Endothelial cell (in vitro differentiated cells): ENCODE data around the gene FOXJ3. TPM values are rescaled to one million over a fixed set of nuclear protein-coding genes. Genes with fewer than 3 reads are reported as not detected.

ENCODE experiments used
- DNase-seq: peaks from one replicate; pipeline ENCODE4 v3.0.0; 2021; ENCODE audit warnings: low spot score
- H3K27ac Mint-ChIP-seq: one replicate; pipeline ENCODE4 v1.8.0; 2021; ENCODE audit warnings: mixed read lengths, inconsistent platforms; ENCODE audit not compliant: unreplicated experiment
- H3K27me3 Mint-ChIP-seq: one replicate; pipeline ENCODE4 v1.8.0; 2021; ENCODE audit warnings: mild to moderate bottlenecking, moderate library complexity, mixed read lengths, inconsistent platforms; ENCODE audit not compliant: unreplicated experiment
- H3K36me3 Mint-ChIP-seq: one replicate; pipeline ENCODE4 v1.8.0; 2021; ENCODE audit warnings: mild to moderate bottlenecking, low read depth, mixed read lengths, inconsistent platforms; ENCODE audit not compliant: unreplicated experiment
- H3K4me1 Mint-ChIP-seq: one replicate; pipeline ENCODE4 v1.8.0; 2021; ENCODE audit warnings: mild to moderate bottlenecking, mixed read lengths, inconsistent platforms; ENCODE audit not compliant: unreplicated experiment
- H3K4me3 Mint-ChIP-seq: one replicate; pipeline ENCODE4 v1.8.0; 2021; ENCODE audit warnings: mild to moderate bottlenecking, mixed read lengths, inconsistent platforms; ENCODE audit not compliant: unreplicated experiment
- H3K9me3 Mint-ChIP-seq: one replicate; pipeline ENCODE4 v1.8.0; 2021; ENCODE audit warnings: mixed read lengths, inconsistent platforms; ENCODE audit not compliant: unreplicated experiment
- total RNA-seq: library from RNA; stranded (reverse); fragmentation: NEBNext Ultra II Directional; extraction: Animal tissue kit (Norgen Biotek cat#: 25700); gene quantifications from one replicate; pipeline ENCODE4 v1.2.1, GENCODE V29; 2021; ENCODE audit not compliant: unreplicated experiment
- TF ChIP-seq, protein P1 (sequence below): fragments of 200-600 bp; sonication (generic); IDR thresholded peaks from one replicate; pipeline ENCODE4 v1.5.0; 2021; ENCODE audit warnings: antibody characterized with exemption; ENCODE audit not compliant: unreplicated experiment

Gene FOXJ3
- total RNA-seq, 1 donor from 2014 or later: 65.9 TPM

DNA sequence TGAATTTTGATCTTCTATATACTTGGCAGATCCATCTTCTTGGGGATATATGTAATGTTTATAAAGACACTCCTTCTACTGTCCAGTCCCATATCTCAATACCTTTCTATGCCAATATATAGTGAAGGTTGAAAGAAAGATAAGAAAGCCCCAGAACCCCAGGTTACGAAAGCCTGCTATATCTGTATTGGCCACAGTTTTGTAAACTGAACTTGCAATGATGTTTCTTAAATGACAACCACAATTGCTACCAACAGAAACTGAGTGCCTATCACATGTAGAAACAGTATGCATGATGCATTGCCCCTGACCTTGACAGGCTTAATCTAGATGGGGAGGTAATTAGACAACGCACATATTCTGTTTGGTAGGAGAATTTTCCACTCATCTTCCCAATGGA is 37.8 kb upstream of the FOXJ3 start:
- Mint-ChIP-seq H3K4me3 (no peak overlapping the region), H3K9me3 (no peaks in the 10 kb centered on the region), H3K36me3 (no peaks in the 10 kb centered on the region), H3K4me1 (no peaks in the 10 kb centered on the region), H3K27ac (no peak overlapping the region), H3K27me3 (peaks cover 3% of the 10 kb centered on the region)
- DNase-seq: no peak
- TF ChIP-seq, protein P1, sequence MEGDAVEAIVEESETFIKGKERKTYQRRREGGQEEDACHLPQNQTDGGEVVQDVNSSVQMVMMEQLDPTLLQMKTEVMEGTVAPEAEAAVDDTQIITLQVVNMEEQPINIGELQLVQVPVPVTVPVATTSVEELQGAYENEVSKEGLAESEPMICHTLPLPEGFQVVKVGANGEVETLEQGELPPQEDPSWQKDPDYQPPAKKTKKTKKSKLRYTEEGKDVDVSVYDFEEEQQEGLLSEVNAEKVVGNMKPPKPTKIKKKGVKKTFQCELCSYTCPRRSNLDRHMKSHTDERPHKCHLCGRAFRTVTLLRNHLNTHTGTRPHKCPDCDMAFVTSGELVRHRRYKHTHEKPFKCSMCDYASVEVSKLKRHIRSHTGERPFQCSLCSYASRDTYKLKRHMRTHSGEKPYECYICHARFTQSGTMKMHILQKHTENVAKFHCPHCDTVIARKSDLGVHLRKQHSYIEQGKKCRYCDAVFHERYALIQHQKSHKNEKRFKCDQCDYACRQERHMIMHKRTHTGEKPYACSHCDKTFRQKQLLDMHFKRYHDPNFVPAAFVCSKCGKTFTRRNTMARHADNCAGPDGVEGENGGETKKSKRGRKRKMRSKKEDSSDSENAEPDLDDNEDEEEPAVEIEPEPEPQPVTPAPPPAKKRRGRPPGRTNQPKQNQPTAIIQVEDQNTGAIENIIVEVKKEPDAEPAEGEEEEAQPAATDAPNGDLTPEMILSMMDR: no peak

DNA sequence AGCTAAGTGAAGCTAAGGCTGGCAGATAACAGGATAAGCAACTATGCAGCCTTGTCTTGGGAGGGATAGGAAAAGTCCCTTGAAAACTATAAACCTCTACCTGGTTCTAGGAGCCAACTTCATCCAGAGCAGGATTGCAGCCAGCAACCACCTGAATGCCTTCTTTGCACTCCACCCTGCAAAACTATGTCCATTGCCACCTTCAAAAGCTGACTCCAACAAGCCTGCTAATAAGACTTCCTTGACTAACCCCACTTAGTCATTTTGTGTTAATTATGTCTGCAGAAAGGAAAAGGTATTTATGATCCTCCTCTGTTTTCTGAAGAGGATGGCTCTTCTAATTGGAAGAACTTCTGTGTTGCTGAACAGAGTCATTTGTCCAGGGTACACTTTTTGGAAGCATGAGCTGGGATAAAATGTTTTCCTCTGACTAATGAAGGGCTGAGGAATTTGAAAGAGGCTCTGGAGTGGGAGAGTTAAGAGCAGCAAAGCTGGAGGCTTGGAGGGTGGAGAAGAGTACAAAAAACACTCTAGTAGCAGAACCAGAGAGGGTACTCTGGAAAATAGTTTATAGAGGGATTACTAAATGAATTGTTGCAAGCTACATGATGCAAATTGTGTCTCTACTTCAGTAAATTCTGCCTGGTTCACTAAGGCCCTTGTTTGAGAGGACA is 36.0 kb upstream of the FOXJ3 start:
- TF ChIP-seq, protein P1: no peak
- DNase-seq: no peak
- H3K36me3 Mint-ChIP-seq: no peaks in the 10 kb centered on the region
- no peaks in the 10 kb centered on the region for H3K9me3 Mint-ChIP-seq
- no peaks in the 10 kb centered on the region for H3K27me3 Mint-ChIP-seq
- H3K4me1 Mint-ChIP-seq: no peaks in the 10 kb centered on the region
- H3K4me3 Mint-ChIP-seq: no peak overlapping the region
- no peak overlapping the region for H3K27ac Mint-ChIP-seq

DNA sequence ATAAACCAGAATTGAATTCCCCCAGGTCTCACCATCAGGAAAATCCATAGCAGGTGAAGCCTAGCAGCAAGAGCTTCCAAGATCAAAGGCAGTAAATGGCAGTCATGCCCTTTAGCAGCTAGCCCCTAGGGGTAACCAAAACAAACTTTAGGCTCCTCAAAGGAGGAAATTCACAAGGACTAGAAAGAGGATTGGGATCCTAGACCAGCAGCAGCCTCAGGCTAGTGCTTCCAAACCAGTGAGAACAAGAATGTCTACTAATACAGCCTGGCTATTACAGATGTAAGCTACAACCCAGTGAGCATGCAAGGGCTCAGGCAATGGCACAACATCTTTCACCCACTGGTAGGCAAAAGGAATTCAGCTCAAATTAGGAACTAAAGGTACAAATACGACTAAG is 34.4 kb upstream of the FOXJ3 start:
- no peak overlapping the region for H3K4me3 Mint-ChIP-seq
- no peaks in the 10 kb centered on the region for H3K4me1 Mint-ChIP-seq
- no peaks in the 10 kb centered on the region for H3K9me3 Mint-ChIP-seq
- no peak for DNase-seq
- no peak overlapping the region for H3K27ac Mint-ChIP-seq
- no peaks in the 10 kb centered on the region for H3K36me3 Mint-ChIP-seq
- H3K27me3 Mint-ChIP-seq: no peaks in the 10 kb centered on the region
- TF ChIP-seq, protein P1: no peak

DNA sequence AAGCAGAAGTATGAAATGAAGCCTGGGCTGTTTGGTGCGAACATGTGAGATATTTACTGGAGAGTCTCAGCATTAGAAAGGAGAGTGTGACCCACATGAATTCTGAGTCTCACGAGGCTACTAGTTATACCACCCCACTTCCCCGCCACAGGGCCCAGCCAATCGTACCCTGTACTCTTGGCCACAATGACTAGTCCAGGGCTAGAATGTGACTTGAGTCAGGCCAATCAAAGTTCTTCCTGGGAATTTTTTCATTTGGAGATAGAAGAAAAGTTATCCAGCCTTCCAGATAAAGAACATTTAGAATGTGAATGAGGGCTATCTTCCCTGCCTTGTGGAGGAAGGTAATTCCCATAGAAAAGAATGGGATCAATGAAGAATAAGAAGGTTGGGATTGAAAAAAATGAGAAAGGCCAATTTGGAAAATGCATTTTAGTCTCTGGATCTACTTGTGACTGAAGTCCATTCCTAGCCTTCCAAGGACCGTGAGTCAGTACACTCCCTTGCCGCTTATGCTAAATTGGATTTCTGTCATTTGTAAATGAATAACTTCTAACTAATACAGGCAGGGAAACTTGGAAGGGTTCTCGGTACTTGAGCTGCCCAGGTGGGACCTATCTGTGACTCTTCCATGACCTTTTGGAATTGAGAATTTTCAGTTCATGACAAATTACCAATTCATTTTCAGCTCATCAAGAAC is 33.2 kb upstream of the FOXJ3 start:
- H3K27me3 Mint-ChIP-seq: peaks cover 4% of the 10 kb centered on the region
- H3K9me3 Mint-ChIP-seq: no peaks in the 10 kb centered on the region
- no peaks in the 10 kb centered on the region for H3K4me1 Mint-ChIP-seq
- H3K27ac Mint-ChIP-seq: no peak overlapping the region
- H3K36me3 Mint-ChIP-seq: no peaks in the 10 kb centered on the region
- H3K4me3 Mint-ChIP-seq: no peak overlapping the region
- no peak for DNase-seq
- TF ChIP-seq, protein P1: no peak

- Mint-ChIP-seq H3K4me3 (no peak overlapping the region), H3K27ac (no peak overlapping the region), H3K27me3 (peaks cover 4% of the 10 kb centered on the region), H3K4me1 (peaks cover 2% of the 10 kb centered on the region), H3K36me3 (no peaks in the 10 kb centered on the region), H3K9me3 (no peaks in the 10 kb centered on the region)
- no peak for DNase-seq
- TF ChIP-seq, protein P1: no peak
These were observed 30.1 kb upstream of the FOXJ3 start for GRCh38 chr1:42365118-42365517.
